OCI-LY7 (cell line): ENCODE measurements around the gene MED6. TPM values are rescaled to one million over a fixed set of nuclear protein-coding genes. Genes with fewer than 3 reads are reported as not detected.

Source experiments
- BruUV-seq: library from RNA; stranded (reverse); fragments of 400-500 nt; replicated peaks from 2 replicates; lab custom pipeline; 2021; lab: Mats Ljungman, UMichigan
- CTCF ChIA-PET: fragments of 300-600 bp; sonication (Branson Sonifier 250); formaldehyde crosslinking; loops from one replicate; lab custom pipeline; 2022; ENCODE audit warnings: antibody characterized with exemption; ENCODE audit not compliant: unreplicated experiment; lab: Charles Lee
- POLR2A ChIA-PET: fragments of 300-600 bp; sonication (Branson Sonifier 250); formaldehyde crosslinking; loops from one replicate; lab custom pipeline; 2022; ENCODE audit warnings: antibody characterized with exemption; lab: Charles Lee
- DNase-seq: peaks from one replicate; pipeline ENCODE4 v3.0.0-alpha.2; 2015; ENCODE audit warnings: low spot score
- H2AFZ ChIP-seq: fragments of 200-600 bp; sonication (generic), shearing (Covaris generic); 2 replicates; pipeline ENCODE4 v1.6.1; 2014; ENCODE audit warnings: mild to moderate bottlenecking, antibody characterized with exemption, low read length, moderate library complexity
- H3K27ac ChIP-seq: fragments of 200-600 bp; sonication (generic); 2 replicates; pipeline ENCODE4 v1.5.1; 2014; ENCODE audit warnings: mixed run types, low read depth, mild to moderate bottlenecking, moderate library complexity, low read length, inconsistent platforms; ENCODE audit not compliant: poor library complexity, severe bottlenecking
- H3K36me3 ChIP-seq: fragments of 200-600 bp; sonication (generic); 2 replicates; pipeline ENCODE4 v1.6.1; 2014; ENCODE audit warnings: mild to moderate bottlenecking, antibody characterized with exemption, low read length, moderate library complexity, mixed read lengths; ENCODE audit not compliant: insufficient read depth
- H3K4me1 ChIP-seq: fragments of 200-600 bp; sonication (generic); 2 replicates; pipeline ENCODE4 v1.5.1; 2014; ENCODE audit warnings: mild to moderate bottlenecking, low read length; ENCODE audit not compliant: insufficient read depth, poor library complexity, severe bottlenecking
- H3K4me2 ChIP-seq: fragments of 200-600 bp; sonication (generic); 2 replicates; pipeline ENCODE4 v1.6.1; 2014; ENCODE audit warnings: mild to moderate bottlenecking, low read length
- H3K4me3 ChIP-seq: fragments of 200-600 bp; sonication (generic); 2 replicates; pipeline ENCODE4 v1.5.1; 2014; ENCODE audit warnings: mild to moderate bottlenecking, low read depth, low read length; ENCODE audit not compliant: poor library complexity, severe bottlenecking
- H3K79me2 ChIP-seq: fragments of 200-600 bp; sonication (generic); 2 replicates; pipeline ENCODE4 v1.6.1; 2016; ENCODE audit warnings: low read depth, mild to moderate bottlenecking, low read length, moderate library complexity, mixed read lengths; ENCODE audit not compliant: insufficient read depth
- H3K9me2 ChIP-seq: fragments of 200-600 bp; sonication (generic); 2 replicates; pipeline ENCODE4 v1.6.1; 2016; ENCODE audit warnings: mild to moderate bottlenecking, low read length, mixed read lengths; ENCODE audit not compliant: insufficient read depth
- H3K9me3 ChIP-seq: fragments of 200-600 bp; sonication (generic); 2 replicates; pipeline ENCODE4 v1.6.1; 2014; ENCODE audit warnings: mild to moderate bottlenecking, mixed run types, low read length, mixed read lengths
- H4K20me1 ChIP-seq: fragments of 200-600 bp; sonication (generic); 2 replicates; pipeline ENCODE4 v1.6.1; 2014; ENCODE audit warnings: mild to moderate bottlenecking, antibody characterized with exemption, low read length, moderate library complexity, mixed read lengths; ENCODE audit not compliant: insufficient read depth
- CTCF ChIP-seq: fragments of 200-600 bp; sonication (generic); conservative IDR thresholded peaks from 2 replicates; pipeline ENCODE4 v1.5.1; 2014; ENCODE audit warnings: mild to moderate bottlenecking, antibody characterized with exemption, low read length, moderate library complexity, mixed read lengths
- EZH2phosphoT487 ChIP-seq: fragments of 200-600 bp; sonication (generic); IDR thresholded peaks from 2 replicates; pipeline ENCODE4 v1.6.1; 2018; ENCODE audit warnings: low read depth, borderline replicate concordance, mild to moderate bottlenecking, mixed run types, antibody characterized with exemption, low read length, moderate library complexity, mixed read lengths
- intact Hi-C: fragments of 100-400 bp; cut with micrococcal nuclease; formaldehyde crosslinking; loops from one replicate; pipeline ENCODE4 v1.10.0; 2022; ENCODE audit not compliant: unreplicated experiment
- total RNA-seq, 2 experiments: library from RNA; depleted of rRNA in 1 of 2; stranded (reverse); fragments of >200 nt in 1 of 2; shearing (Covaris generic) in 1 of 2; gene quantifications; 2 replicates each; pipeline ENCODE4 v1.2.3, GENCODE V29; 2014 to 2022

MED6 gene
- total RNA-seq, 2 experiments from 2014 or later, result 28.8 to 59.2 TPM

GRCh38 chr14:70641548-70642302 is 41.3 kb upstream of the MED6 start, which contains the start of gene TTC9:
Gene TTC9, plus strand, starts transcription at chr14:70641916. Its CDS starts 214 bp downstream, at chr14:70642130.
- Histone ChIP-seq H3K27ac (peak within 1 kb of the TSS; percentile 82), H3K9me2 (no peaks in the 10 kb centered on the region), H4K20me1 (no peaks in the 10 kb centered on the region), H3K4me3 (peak within 1 kb of the TSS; percentile 86), H3K4me1 (peaks cover 53% of the 10 kb centered on the region), H2AFZ (peak within 1 kb of the TSS; percentile 41; the same call in 1 of the 2 replicates), H3K9me3 (no peaks in the 10 kb centered on the region), H3K36me3 (peaks cover 25% of the 10 kb centered on the region), H3K4me2 (peak within 1 kb of the TSS; percentile 93), H3K79me2 (peaks cover 68% of the 10 kb centered on the region)
- intact Hi-C loops, result loop anchor here (1.0 to 10.0 kb wide), 3 partner anchors 41 to 1027 kb away; partner anchors contain the start of genes MAP3K9, MED6 and SUSD6
- ChIA-PET CTCF (interaction anchor here (1.8 kb wide), 1 partner anchor 26 kb away, joined by 4 read pairs; no protein-coding TSS in a partner anchor), POLR2A (interaction anchor here (0.6 to 7.3 kb wide), 9 partner anchors 7 to 139 kb away, joined by 3 to 77 read pairs (median 4); no protein-coding TSS in a partner anchor)
- peak; percentile 39 for DNase-seq
- BruUV-seq, result no TSS peak
- TF ChIP-seq EZH2phosphoT487 (no peak), CTCF (no peak)

GRCh38 chr14:70640938-70641547 is 40.6 kb upstream of the MED6 start:
- intact Hi-C loops, result loop anchor here (1.0 to 10.0 kb wide), 3 partner anchors 41 to 1026 kb away; partner anchors contain the start of genes MAP3K9, MED6 and SUSD6
- H3K27ac ChIP-seq, result peak overlapping the region; percentile 82
- no TSS peak for BruUV-seq
- ChIA-PET CTCF (interaction anchor here (0.6 to 1.8 kb wide), 2 partner anchors 27 to 39 kb away, joined by 3 to 4 read pairs; no protein-coding TSS in a partner anchor), POLR2A (interaction anchor here (0.6 to 7.3 kb wide), 5 partner anchors 18 to 237 kb away, joined by 3 to 77 read pairs (median 4); no protein-coding TSS in a partner anchor)
- H2AFZ ChIP-seq, result peak overlapping the region; percentile 41; the same call in 1 of the 2 replicates
- H3K9me3 ChIP-seq, result peaks cover 3% of the 10 kb centered on the region; the same call in 1 of the 2 replicates
- no peaks in the 10 kb centered on the region for H3K9me2 ChIP-seq
- H3K4me2 ChIP-seq, result peak overlapping the region; percentile 93
- H3K79me2 ChIP-seq, result peaks cover 61% of the 10 kb centered on the region
- H3K4me3 ChIP-seq, result peak overlapping the region; percentile 86
- H3K36me3 ChIP-seq, result peaks cover 24% of the 10 kb centered on the region
- H4K20me1 ChIP-seq, result no peaks in the 10 kb centered on the region
- TF ChIP-seq EZH2phosphoT487 (no peak), CTCF (0 out of 2 replicates have a peak, but pooled peaks have one; percentile 20)
- peaks cover 46% of the 10 kb centered on the region for H3K4me1 ChIP-seq
- peak; percentile 85 for DNase-seq
